HCT116 (cell line): ENCODE data around the gene SMYD3. TPM values are rescaled to one million over a fixed set of nuclear protein-coding genes. Genes with fewer than 3 reads are reported as not detected.

Experiments used
- ATAC-seq: fragments of 200-7000 bp; cut with Tn5 transposase; 2 replicates; pipeline ENCODE4 v1.9.1; 2020; ENCODE audit warnings: mild to moderate bottlenecking, moderate library complexity
- BruUV-seq: library from RNA; stranded (reverse); fragments of 400-500 nt; replicated peaks from 2 replicates; lab custom pipeline; 2021; lab: Mats Ljungman, UMichigan
- CTCF ChIA-PET: fragments of 300-600 bp; sonication (Branson Sonifier 250); formaldehyde crosslinking; loops from one replicate; lab custom pipeline; 2021; ENCODE audit warnings: antibody characterized with exemption; lab: Charles Lee
- POLR2A ChIA-PET: fragments of 300-600, 350-600 bp; sonication (Branson Sonifier 250); formaldehyde crosslinking; loops from one replicate; lab custom pipeline; 2021; ENCODE audit warnings: antibody characterized with exemption; lab: Charles Lee
- RAD21 ChIA-PET, 2 experiments: fragments of 300-600 bp; sonication (Branson Sonifier 250); formaldehyde crosslinking; loops; one replicate each; lab custom pipeline; 2023; ENCODE audit warnings: low total read pairs in 2 of 2; ENCODE audit not compliant: uncharacterized antibody in 2 of 2, unreplicated experiment in 2 of 2, low non-redundant PET in 1 of 2; lab: Charles Lee
- DNase-seq: peaks from one replicate; pipeline ENCODE4 v3.0.0-alpha.2; 2010; ENCODE audit warnings: low read depth, low spot score
- H2AFZ ChIP-seq: fragments of 200-600 bp; shearing (Covaris generic), sonication (generic); 2 replicates; pipeline ENCODE4 v1.6.1; 2017; ENCODE audit warnings: low read depth, mixed run types, mixed read lengths, antibody characterized with exemption, low read length; ENCODE audit not compliant: poor library complexity, severe bottlenecking
- H3K27ac ChIP-seq: 2 replicates; pipeline ENCODE4 v1.5.1; 2012; ENCODE audit warnings: low read depth, low read length
- H3K27me3 ChIP-seq: fragments of 200-600 bp; sonication (generic); 2 replicates; pipeline ENCODE4 v1.6.1; 2016; ENCODE audit warnings: mixed run types, low read length, mixed read lengths; ENCODE audit not compliant: insufficient read depth
- H3K36me3 ChIP-seq, 2 experiments: fragments of 200-500 bp in 1 of 2; fragments of 200-600 bp in 1 of 2; sonication (Bioruptor generic) in 1 of 2; sonication (generic) in 1 of 2; 2 replicates each; pipeline versions ENCODE4 v1.5.1 to v1.6.1; 2014 to 2016; ENCODE audit warnings: low read length in 2 of 2, inconsistent platforms in 1 of 2, mixed read lengths in 1 of 2, mixed run types in 1 of 2; ENCODE audit not compliant: insufficient read depth in 2 of 2, control insufficient read depth in 1 of 2
- H3K4me1 ChIP-seq, 2 experiments: fragments of 200-600 bp in 1 of 2; sonication (generic) in 1 of 2; 2 replicates each; pipeline versions ENCODE4 v1.5.1 to v1.6.1; 2012 to 2017; ENCODE audit warnings: low read length in 2 of 2, inconsistent platforms in 1 of 2, mild to moderate bottlenecking in 1 of 2, mixed read lengths in 1 of 2, mixed run types in 1 of 2, moderate library complexity in 1 of 2; ENCODE audit not compliant: insufficient read depth in 2 of 2, control insufficient read depth in 1 of 2
- H3K4me2 ChIP-seq: fragments of 200-600 bp; sonication (generic); 2 replicates; pipeline ENCODE4 v1.6.1; 2017; ENCODE audit warnings: mixed run types, low read length, mixed read lengths
- H3K4me3 ChIP-seq, 2 experiments: fragments of 200-600 bp in 1 of 2; sonication (generic) in 1 of 2; replicated peaks in 1 of 2; 2 replicates each; pipeline ENCODE4 v1.5.1; 2011 to 2016; ENCODE audit warnings: low read length in 2 of 2, control low read depth in 1 of 2, low read depth in 1 of 2, mild to moderate bottlenecking in 1 of 2, mixed read lengths in 1 of 2, mixed run types in 1 of 2
- H3K79me2 ChIP-seq: fragments of 200-600 bp; sonication (generic); 2 replicates; pipeline ENCODE4 v1.6.1; 2017; ENCODE audit warnings: mild to moderate bottlenecking, mixed run types, low read length, moderate library complexity, mixed read lengths; ENCODE audit not compliant: insufficient read depth
- H3K9ac ChIP-seq: fragments of 200-600 bp; sonication (generic); 2 replicates; pipeline ENCODE4 v1.6.1; 2016; ENCODE audit warnings: low read length, mixed read lengths
- H3K9me2 ChIP-seq: fragments of 200-600 bp; sonication (generic), shearing (Covaris generic); 2 replicates; pipeline ENCODE4 v1.6.1; 2017; ENCODE audit warnings: mixed run types, mild to moderate bottlenecking, moderate library complexity; ENCODE audit not compliant: insufficient read depth
- H3K9me3 ChIP-seq, 2 experiments: fragments of 200-500 bp in 1 of 2; fragments of 200-600 bp in 1 of 2; sonication (Bioruptor generic) in 1 of 2; sonication (generic) in 1 of 2; 2 replicates each; pipeline ENCODE4 v1.6.1; 2014 to 2017; ENCODE audit warnings: low read length in 2 of 2, mixed read lengths in 2 of 2, inconsistent platforms in 1 of 2, low read depth in 1 of 2, mild to moderate bottlenecking in 1 of 2, mixed run types in 1 of 2, moderate library complexity in 1 of 2; ENCODE audit not compliant: control insufficient read depth in 1 of 2, insufficient read depth in 1 of 2
- H4K20me1 ChIP-seq: fragments of 200-600 bp; sonication (generic), shearing (Covaris generic); 2 replicates; pipeline ENCODE4 v1.6.1; 2017; ENCODE audit warnings: mixed run types, mild to moderate bottlenecking, moderate library complexity; ENCODE audit not compliant: insufficient read depth
- CBX3 ChIP-seq: IDR thresholded peaks from 2 replicates; pipeline ENCODE4 v1.6.1; 2012; ENCODE audit warnings: low read depth
- EZH2 ChIP-seq: fragments of 200-600 bp; sonication (generic); IDR thresholded peaks from 2 replicates; pipeline ENCODE4 v1.6.1; 2017; ENCODE audit warnings: antibody characterized with exemption, mixed run types
- EZH2phosphoT487 ChIP-seq: fragments of 200-600 bp; IDR thresholded peaks from 2 replicates; pipeline ENCODE4 v1.6.1; 2018; ENCODE audit warnings: antibody characterized with exemption, borderline replicate concordance
- FOSL1 ChIP-seq: IDR thresholded peaks from 2 replicates; pipeline ENCODE4 v1.6.1; 2012; ENCODE audit warnings: low read depth
- POLR2A ChIP-seq: IDR thresholded peaks from 2 replicates; pipeline ENCODE4 v1.7.0; 2011; ENCODE audit warnings: borderline replicate concordance; ENCODE audit not compliant: insufficient read depth, insufficient read length; ENCODE audit errors: extremely low read depth
- SP1 ChIP-seq: IDR thresholded peaks from 2 replicates; pipeline ENCODE4 v1.6.1; 2012; ENCODE audit warnings: low read depth
- ZNF274 ChIP-seq: fragments of 200-500 bp; sonication (Bioruptor generic); IDR thresholded peaks from 2 replicates; pipeline ENCODE4 v1.6.1; 2014; ENCODE audit warnings: mild to moderate bottlenecking, low read depth, low read length, inconsistent platforms
- intact Hi-C: fragments of 100-400 bp; cut with micrococcal nuclease; formaldehyde crosslinking; loops from 2 replicates; pipeline ENCODE4 v1.10.0; 2022
- total RNA-seq: library from RNA; stranded (reverse); gene quantifications from one replicate; pipeline ENCODE4 v1.2.1, GENCODE V29; 2021; ENCODE audit not compliant: unreplicated experiment
- TF ChIP-seq, protein P1 (sequence below): IDR thresholded peaks from 2 replicates; pipeline ENCODE4 v1.6.1; 2012; ENCODE audit warnings: low read depth

The SMYD3 gene
- total RNA-seq, 1 experiment from 2014 or later = 33.6 TPM

DNA sequence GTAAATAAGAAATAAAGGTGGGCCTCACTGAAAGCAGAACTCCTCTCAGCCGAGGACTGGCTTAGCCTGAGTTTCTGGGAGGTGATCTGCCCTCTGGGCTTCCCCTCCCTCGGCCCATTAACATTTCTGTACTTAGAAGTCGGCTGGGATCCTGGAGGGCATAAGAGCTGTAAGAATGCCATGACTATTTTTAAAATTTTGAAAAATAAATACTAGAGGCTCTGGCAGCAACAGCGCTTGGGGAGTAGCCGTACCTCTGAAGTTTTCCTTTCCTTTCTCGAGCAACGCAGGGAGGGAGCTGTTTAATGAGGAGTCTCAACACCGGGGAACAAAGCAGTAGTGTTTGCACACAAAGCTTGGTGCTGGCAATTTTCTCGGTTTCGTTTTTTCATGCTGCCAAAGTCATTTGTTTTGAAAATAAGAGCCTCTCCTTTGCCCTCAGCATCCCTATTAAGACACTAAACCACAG, 498.7 kb downstream of the SMYD3 start:
- H3K9me3 ChIP-seq = no peaks in the 10 kb centered on the region
- no peaks in the 10 kb centered on the region for H3K9me2 ChIP-seq
- TF ChIP-seq EZH2phosphoT487 = no peak
- TF ChIP-seq POLR2A = no peak
- TF ChIP-seq, protein P1, sequence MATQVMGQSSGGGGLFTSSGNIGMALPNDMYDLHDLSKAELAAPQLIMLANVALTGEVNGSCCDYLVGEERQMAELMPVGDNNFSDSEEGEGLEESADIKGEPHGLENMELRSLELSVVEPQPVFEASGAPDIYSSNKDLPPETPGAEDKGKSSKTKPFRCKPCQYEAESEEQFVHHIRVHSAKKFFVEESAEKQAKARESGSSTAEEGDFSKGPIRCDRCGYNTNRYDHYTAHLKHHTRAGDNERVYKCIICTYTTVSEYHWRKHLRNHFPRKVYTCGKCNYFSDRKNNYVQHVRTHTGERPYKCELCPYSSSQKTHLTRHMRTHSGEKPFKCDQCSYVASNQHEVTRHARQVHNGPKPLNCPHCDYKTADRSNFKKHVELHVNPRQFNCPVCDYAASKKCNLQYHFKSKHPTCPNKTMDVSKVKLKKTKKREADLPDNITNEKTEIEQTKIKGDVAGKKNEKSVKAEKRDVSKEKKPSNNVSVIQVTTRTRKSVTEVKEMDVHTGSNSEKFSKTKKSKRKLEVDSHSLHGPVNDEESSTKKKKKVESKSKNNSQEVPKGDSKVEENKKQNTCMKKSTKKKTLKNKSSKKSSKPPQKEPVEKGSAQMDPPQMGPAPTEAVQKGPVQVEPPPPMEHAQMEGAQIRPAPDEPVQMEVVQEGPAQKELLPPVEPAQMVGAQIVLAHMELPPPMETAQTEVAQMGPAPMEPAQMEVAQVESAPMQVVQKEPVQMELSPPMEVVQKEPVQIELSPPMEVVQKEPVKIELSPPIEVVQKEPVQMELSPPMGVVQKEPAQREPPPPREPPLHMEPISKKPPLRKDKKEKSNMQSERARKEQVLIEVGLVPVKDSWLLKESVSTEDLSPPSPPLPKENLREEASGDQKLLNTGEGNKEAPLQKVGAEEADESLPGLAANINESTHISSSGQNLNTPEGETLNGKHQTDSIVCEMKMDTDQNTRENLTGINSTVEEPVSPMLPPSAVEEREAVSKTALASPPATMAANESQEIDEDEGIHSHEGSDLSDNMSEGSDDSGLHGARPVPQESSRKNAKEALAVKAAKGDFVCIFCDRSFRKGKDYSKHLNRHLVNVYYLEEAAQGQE = no peak
- TF ChIP-seq EZH2 = no peak
- TF ChIP-seq SP1 = no peak
- TF ChIP-seq ZNF274 = no peak
- no peak for TF ChIP-seq CBX3
- no peak for TF ChIP-seq FOSL1
- H3K4me2 ChIP-seq = no peak overlapping the region
- H3K4me1 ChIP-seq = peaks cover 11 to 15% of the 10 kb centered on the region in 2 experiments
- no peak for ATAC-seq
- intact Hi-C loops = no loop called here
- H3K9ac ChIP-seq = no peak overlapping the region
- ChIA-PET CTCF (no interaction called here), RAD21 (no interaction called here), POLR2A (no interaction called here)
- H3K36me3 ChIP-seq = no peaks in the 10 kb centered on the region
- no peaks in the 10 kb centered on the region for H4K20me1 ChIP-seq
- H3K27me3 ChIP-seq = no peaks in the 10 kb centered on the region
- BruUV-seq = no TSS peak
- H3K79me2 ChIP-seq = no peaks in the 10 kb centered on the region
- no peak for DNase-seq
- no peak overlapping the region for H3K4me3 ChIP-seq
- H2AFZ ChIP-seq = no peak overlapping the region
- H3K27ac ChIP-seq = no peak overlapping the region
